SK-MEL-5 (cell line): ENCODE measurements around the gene CBLC. TPM values are rescaled to one million over a fixed set of nuclear protein-coding genes. Genes with fewer than 3 reads are reported as not detected.

ENCODE experiments used
- DNase-seq: peaks from one replicate; pipeline ENCODE4 v3.0.0-alpha.2; 2016; ENCODE audit warnings: low read depth, low spot score
- in situ Hi-C: cut with HindIII; loops from 2 replicates; pipeline ENCODE4 v1.10.0; 2016; ENCODE audit warnings: low sequenced_read_pairs, high pct_unique_total_duplicates, low pct_unique_long_range_greater_than_20kb
- total RNA-seq: library from RNA; depleted of rRNA; stranded (reverse); fragments of >200 nt; shearing (Covaris generic); gene quantifications from 2 replicates; pipeline ENCODE4 v1.2.3, GENCODE V29; 2014

CBLC gene
- total RNA-seq, 1 experiment from 2014 or later: not detected

DNA sequence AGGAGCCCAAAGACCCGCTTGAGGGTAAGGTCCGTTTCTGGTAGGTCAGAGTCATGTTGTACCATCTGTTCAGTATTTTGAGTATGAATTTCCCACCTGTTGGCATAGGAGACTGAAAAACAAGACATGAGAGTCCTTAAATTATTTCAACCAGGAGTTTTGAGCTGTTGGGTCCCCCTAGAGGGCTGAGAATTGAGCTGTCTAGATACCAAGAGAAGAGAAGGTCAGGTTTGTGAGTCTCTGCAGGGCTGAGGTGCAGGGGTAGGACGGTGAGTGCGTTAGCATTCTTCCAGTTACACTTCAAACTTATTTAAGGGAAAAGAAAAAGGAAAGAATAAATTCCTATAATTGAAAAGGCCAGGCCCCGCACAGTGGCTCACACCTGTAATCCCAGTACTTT is 5.0 kb downstream of the CBLC start:
- in situ Hi-C loops: no loop called here
- peak; percentile 9 for DNase-seq

DNA sequence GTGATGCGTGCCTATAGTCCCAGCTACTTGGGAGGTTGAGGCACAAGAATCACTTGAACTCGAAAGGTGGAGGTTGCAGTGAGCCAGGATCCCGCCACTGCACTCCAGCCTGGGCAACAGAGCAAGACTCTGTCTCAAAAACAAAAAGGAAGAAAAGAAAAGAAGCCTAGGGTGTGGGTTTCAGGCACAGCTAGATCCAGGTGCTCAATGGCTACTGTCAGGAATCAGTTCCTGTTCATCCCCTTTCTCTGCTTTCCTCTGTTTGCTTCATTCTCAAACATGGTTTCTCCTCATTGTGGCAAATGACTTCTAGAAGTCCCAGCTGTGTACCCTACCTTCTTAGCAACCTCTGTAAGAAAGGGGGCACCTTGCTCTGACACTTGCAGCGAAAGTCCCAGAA is 5.9 kb downstream of the CBLC start:
- DNase-seq: no peak
- in situ Hi-C loops: no loop called here

DNA sequence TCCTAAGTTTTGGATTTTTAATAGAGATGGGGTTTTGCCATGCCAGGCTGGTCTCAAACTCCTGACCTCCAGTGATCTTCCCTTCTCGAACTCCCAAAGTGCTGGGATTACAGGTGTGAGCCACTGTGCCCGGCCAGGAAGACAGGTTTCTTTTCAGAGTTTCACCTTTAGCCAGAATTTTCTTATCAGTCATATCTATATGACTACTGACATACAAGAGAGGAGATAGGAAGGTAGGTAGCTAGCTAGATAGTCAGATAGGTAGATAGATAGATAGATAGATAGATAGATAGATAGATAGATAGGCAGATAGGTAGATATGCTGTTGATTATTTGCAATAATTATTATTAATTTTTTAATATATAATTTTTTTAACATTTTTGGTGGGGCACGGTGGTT is 7.6 kb downstream of the CBLC start:
- DNase-seq: no peak
- in situ Hi-C loops: no loop called here

DNA sequence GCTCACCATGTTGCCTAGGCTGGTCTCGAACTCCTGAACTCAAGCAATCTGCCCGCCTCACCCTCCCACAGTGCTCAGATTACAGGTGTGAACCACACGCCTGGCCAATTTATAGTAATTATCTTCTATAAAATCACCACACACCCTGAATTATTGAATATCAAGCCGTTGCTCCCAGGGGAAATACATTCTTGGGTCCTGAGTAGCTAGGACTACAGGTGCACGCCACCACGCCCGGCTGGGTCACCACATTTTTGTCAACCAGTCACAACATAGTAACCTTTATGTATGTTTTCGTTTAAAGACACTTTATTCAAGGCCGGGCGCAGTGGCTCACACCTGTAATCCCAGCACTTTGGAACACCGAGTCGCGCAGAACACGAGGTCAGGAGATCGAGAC is 8.3 kb downstream of the CBLC start:
- DNase-seq: no peak
- in situ Hi-C loops: no loop called here

DNA sequence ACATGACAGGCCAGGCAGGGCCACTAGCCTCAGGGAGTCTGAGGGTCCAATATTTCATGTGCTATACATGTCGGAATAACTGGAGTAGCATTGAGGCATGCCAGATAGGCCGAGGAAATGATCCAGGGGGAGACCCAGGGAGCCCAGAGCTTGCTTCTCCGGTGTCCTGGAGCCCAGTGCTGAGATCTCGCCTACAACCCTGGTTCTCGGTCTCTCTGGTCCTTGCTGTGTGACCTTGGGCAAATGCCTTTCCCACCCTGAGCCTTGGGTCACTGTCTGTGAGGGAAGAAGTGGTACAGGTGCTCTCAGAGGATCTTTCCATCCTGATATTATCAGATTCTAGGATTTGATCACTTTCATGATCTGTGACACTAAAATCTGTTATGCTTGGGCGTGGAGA is 11.3 kb downstream of the CBLC start:
- DNase-seq: no peak
- in situ Hi-C loops: no loop called here

DNA sequence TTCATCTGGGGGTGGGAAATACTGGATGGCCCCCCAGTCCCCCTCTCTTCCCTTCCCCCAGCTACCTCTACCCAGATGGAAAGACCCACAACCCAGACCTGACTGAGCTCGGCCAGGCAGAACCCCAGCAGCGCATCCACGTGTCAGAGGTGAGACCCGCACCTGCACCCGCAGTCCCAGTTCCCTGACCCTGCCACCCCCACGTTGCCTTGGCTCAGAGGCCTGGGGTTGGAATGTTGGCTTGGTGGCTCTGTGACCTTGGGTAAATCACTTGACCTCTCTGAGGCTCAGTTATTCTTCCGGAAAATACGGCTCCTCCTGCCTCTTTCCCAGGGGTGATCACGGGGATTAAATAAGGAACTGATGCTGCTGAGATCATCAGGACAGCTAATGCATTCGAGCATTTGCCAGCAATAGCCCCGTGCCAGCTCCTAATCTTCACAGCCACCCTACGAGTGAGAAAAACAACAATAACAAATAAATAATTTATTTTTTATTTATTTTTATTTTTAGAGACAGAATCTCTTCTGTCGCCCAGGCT is 12.3 kb downstream of the CBLC start:
- in situ Hi-C loops: no loop called here
- DNase-seq: no peak

DNA sequence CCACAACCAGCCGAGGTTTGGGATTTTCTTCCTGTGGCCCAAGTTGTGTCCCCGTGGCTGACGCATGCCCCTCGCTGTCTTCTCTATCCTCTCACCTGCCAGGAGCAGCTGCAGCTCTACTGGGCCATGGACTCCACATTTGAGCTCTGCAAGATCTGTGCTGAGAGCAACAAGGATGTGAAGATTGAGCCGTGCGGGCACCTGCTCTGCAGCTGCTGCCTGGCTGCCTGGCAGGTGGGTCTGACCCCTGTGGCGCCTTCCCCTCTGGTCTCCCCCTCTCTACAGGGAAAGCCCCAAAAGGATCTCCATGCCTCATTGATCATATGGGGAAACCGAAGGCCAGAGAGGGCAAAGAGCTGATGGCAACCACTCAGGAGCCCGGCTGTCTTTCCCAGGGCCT is 14.6 kb downstream of the CBLC start:
- in situ Hi-C loops: no loop called here
- DNase-seq: no peak

DNA sequence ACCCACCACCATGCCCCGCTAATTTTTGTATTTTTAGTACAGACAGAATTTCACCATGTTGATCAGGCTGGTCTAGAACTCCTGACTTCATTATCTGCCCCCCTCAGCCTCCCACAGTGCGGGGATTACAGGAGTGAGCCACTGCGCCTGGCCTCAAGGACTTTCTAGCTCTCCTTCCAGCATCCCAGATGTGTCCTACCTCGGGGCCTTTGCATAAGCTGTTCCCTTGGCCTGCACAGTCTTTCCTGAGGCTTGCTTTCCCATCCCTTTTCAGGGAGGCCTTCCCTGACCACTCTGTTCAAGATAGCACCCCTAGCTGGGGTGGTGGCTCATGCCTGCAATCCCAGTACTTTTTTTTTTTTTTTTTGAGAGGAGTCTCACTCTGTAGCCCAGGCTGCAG is 16.9 kb downstream of the CBLC start:
- DNase-seq: no peak
- in situ Hi-C loops: no loop called here

DNA sequence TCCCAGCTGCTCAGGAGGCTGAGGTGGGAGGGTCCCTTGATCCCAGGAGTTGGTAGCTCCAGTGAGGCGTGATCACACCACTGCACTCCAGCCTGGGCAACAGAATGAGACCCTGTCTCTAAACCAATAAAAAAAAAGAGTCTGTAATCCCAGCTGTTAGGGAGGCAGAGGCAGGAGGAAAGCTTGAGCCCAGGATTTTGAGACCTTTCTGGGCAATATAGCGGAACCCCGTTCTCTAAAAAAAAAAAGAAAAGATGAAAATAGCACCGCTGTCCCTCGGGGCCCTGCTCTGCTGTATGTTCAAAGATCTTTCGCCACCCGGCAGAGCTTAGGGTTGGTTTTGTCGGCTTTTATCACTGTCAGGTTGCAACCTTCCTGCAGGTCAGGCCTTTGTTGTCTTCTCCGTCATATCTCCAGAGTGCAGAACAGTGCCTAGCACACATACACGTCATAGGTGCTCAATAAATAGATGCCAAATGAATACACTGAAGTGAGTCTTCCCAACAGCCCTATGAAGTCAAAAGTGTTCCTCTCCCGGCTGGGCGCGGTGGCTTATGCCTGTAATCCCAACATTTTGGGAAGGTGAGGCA is 17.8 kb downstream of the CBLC start:
- in situ Hi-C loops: no loop called here

DNA sequence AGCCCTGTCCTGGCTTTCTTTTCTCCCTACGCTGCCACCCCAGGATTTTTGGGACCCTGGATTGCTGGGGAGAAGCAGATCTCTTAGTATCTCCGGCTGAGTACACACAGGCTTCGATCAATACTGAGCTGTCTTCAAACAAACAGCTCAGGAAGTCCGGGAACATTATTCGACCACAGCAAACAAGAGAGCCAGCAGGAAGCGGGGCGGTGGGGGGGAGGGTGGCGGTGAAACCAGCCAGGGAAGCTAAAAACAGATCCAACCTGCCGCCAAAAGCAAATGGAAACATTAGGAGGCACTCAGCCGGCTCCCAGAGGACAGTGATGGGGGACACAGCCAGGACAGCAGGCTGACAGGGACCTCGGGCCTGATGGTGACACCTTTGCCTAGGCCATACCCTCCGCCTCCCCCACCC is 19.0 kb downstream of the CBLC start:
- DNase-seq: no peak
- in situ Hi-C loops: no loop called here

More for the DNA sequence above, 17.8 kb downstream of the CBLC start:
- no peak for DNase-seq

DNA sequence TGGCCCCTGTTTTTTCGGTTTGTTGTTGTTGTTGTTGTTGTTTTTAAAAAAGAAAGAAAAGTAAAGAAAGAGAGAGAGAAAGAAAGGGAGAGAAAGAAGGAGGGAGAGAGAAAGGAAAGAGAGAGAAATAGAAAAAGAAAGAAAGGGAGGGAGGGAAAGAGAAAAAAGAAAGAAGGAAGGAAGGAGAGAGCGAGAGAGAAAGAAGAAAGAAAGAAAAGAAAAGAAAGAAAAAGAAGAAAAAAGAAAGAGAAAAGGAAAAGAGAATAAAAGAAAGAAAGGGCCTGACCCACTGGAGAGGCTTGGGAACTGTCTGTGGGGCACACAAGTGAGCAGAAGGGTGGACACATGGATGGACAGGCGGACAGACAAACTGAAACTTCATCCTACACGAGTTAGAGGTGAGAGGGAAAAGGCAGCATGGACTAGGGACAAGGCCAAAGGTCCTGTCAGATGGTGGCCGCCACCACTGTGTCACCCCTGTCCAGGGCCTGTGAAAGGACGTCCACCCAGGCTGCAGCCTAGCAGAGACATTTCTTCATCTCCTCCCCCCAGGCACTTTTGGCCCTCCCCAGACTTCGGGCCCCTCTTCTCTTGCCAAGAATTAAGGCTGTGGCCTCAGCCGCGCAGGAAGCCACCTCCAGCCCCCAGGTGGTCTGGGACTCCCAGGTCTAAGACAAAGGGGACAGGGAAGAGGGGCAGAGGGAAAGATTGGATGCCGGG is 22.1 kb downstream of the CBLC start:
- DNase-seq: no peak
- in situ Hi-C loops: no loop called here

DNA sequence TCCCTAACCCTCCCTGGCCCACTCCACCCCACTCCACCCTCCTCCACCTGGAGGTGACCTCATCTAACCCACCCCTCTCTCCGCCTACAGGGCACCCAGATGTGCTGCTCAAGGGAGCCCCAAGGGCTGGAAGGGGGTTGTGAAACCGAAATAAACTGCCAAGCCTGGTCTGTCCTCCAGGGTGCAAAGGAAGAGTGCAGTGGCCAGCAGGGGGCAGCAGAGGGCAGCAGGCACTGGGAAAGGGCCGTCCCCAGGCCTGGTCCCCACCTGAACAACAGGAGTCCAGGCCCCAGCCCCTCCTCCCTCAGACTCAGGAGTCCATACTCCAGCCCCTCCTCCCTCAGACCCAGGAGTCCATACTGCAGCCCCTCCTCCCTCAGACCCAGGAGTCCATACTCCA is 22.8 kb downstream of the CBLC start:
- DNase-seq: peak; percentile 74
- in situ Hi-C loops: no loop called here

DNA sequence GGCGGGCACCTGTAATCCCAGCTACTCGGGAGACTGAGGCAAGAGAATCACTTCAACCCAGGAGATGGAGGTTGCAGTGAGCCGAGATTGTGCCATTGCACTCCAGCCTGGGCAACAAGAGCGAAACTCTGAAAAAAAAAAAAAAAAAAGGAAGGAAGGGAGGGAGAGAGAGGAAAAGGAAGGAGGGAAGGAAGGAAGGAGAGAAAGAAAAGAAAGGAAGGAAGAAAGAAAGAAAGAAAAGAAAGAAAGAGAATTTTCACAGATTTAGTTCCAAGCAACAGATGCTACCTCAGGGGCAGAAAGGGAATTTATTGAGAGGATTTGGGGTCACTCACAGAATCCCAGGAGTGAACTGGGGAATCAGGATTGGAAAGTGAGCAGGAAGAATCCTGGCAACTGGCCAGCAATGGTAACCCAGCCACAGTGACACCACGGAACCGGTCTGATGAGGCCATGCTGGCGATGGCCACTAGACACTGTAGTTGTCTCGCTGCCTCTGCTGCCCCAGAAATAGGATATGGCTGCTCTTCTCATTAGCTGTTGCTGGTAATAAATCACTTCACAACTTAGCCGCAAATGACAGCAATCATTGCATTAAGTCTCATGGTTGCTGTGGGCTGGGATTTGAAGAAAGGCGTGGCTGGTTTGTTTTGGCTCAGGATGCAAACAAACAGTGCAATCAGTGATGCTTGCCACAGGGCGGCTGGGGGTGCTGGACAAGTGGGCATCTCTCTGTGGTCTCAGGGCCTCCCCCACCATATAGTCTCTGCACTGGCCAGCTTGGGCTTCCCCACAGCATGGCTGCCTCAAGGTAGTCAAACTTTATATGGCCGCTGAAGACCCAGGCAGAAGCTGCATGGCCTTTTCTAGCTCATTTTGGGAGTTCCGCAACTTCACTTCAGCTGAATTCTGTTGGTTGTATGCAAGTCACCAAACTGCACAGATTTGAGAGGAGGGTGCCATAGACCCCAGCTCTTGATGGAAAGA is 26.0 kb downstream of the CBLC start:
- no peak for DNase-seq
- in situ Hi-C loops: no loop called here

DNA sequence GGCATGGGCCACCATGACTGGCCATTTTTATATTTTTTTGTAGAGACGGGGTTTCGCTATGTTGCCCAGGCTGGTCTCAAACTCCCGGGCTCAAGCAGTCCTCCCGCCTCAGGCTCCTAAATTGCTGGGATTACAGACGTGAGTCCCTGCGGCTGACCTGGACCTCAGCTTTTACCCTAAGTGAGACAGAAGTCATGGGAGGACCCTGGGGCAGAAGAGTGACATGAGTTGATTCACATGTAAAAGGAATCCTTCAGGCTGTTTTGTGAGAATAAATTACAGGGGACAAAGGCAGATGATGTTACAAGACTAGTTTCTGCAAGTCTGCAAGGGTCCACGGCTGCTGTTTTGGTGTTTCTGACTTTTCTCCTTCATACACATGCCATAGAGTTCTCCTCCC is 28.6 kb downstream of the CBLC start:
- in situ Hi-C loops: no loop called here
- no peak for DNase-seq

DNA sequence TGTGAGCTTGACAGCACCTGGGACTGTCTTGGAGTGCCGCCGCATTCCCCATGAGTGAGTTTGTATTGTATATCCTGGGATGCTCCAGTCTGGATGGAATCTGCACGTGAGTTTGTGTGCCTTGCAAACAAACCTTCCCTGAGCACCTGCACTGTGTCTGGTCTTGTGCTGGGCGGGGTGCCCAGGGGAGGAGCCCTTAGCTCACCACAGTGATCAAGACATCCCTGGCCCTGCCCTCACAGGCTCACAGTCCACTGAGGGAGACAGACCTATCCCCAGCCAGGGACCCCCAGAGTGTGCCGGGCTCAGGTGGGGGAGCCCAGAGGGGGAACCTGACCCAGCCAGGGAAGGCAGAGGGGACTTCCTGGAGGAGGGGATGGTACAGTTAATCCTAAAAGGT is 29.5 kb downstream of the CBLC start:
- in situ Hi-C loops: no loop called here
- no peak for DNase-seq

DNA sequence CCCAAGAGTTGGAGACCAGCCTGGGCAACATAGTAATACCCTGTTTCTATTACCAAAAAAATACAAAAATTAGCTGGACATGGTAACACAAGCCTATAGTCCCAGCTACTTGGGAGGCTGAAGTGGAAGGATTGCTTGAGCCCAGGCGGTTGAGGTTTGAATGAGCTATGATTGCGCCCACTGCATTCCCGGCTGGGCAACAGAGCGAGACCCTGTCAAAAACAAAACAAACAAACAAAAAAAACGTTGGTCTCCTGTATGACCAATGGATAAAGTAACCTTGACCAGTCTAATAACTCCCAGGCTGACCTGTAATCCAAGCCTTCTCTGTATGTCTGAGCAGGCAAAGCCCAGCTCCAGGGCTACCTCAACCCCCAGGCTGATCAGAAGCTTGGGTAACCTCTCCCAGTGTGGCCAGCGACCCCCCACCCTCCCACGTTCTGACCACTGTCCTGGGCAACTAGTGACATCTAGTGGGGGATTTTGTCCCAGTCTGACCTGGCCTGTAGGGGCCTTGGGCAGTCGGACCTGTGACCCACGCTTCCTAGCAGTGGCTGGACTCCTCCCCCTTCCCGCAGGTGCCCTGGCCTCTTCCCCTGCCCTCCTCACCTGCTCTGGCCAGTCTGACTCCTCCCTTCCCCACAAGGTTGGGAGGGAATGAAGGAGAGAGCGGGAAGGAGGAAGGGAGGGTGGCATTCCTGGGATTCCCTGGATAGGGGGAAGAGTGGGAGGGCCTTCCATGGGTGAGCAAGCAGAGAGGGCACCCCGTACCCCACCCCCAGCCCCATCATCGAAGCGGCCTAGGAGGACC is 30.2 kb downstream of the CBLC start:
- peak; percentile 57 for DNase-seq

More for the DNA sequence above, 30.2 kb downstream of the CBLC start:
- in situ Hi-C loops: no loop called here
